Neuronal stem cell (in vitro differentiated cells): ENCODE measurements around the gene SLIT3.
A peak's percentile ranks its signal among the peaks of the same experiment; 100 is the strongest.

Source experiments
- DNase-seq: peaks from one replicate; pipeline ENCODE4 v3.0.0-alpha.2; 2013; ENCODE audit warnings: low spot score
- H2AFZ ChIP-seq: one replicate; pipeline ENCODE4 v1.6.1; 2013; ENCODE audit warnings: mild to moderate bottlenecking, low read length, inconsistent platforms
- H2AK5ac ChIP-seq: 2 replicates; pipeline ENCODE4 v1.6.1; 2013; ENCODE audit warnings: low read depth, mild to moderate bottlenecking, inconsistent platforms, low read length, moderate library complexity, mixed read lengths
- H2BK120ac ChIP-seq: 2 replicates; pipeline ENCODE4 v1.6.1; 2013; ENCODE audit warnings: low read depth, mild to moderate bottlenecking, inconsistent platforms, low read length, moderate library complexity, mixed read lengths
- H2BK12ac ChIP-seq: one replicate; pipeline ENCODE4 v1.6.1; 2013; ENCODE audit warnings: low read length, inconsistent platforms
- H2BK15ac ChIP-seq: 2 replicates; pipeline ENCODE4 v1.6.1; 2013; ENCODE audit warnings: mild to moderate bottlenecking, low read length, inconsistent platforms, mixed read lengths
- H2BK5ac ChIP-seq: one replicate; pipeline ENCODE4 v1.6.1; 2013; ENCODE audit warnings: inconsistent platforms, mild to moderate bottlenecking, low read length, moderate library complexity
- H3K14ac ChIP-seq: one replicate; pipeline ENCODE4 v1.6.1; 2013; ENCODE audit warnings: low read length, inconsistent platforms
- H3K18ac ChIP-seq: 2 replicates; pipeline ENCODE4 v1.6.1; 2013; ENCODE audit warnings: low read length, inconsistent platforms
- H3K23ac ChIP-seq: 2 replicates; pipeline ENCODE4 v1.6.1; 2013; ENCODE audit warnings: low read depth, mild to moderate bottlenecking, mixed read lengths, low read length, inconsistent platforms; ENCODE audit not compliant: poor library complexity
- H3K27ac ChIP-seq: replicated peaks from 3 replicates; pipeline ENCODE4 v1.5.1; 2013; ENCODE audit warnings: low read length, inconsistent platforms
- H3K27me3 ChIP-seq, 3 experiments: 2 replicates each; pipeline ENCODE4 v1.6.1; 2013; ENCODE audit warnings: low read length in 3 of 3, mild to moderate bottlenecking in 2 of 3, inconsistent platforms in 1 of 3, low read depth in 1 of 3, mixed read lengths in 1 of 3, moderate library complexity in 1 of 3; ENCODE audit not compliant: control insufficient read depth in 3 of 3, insufficient read depth in 3 of 3
- H3K36me3 ChIP-seq, 2 donors: replicated peaks in 1 of 2; 2 replicates each; pipeline ENCODE4 v1.6.1; 2013; ENCODE audit warnings: low read length in 2 of 2; ENCODE audit not compliant: control insufficient read depth in 2 of 2, insufficient read depth in 2 of 2
- H3K4ac ChIP-seq: 2 replicates; pipeline ENCODE4 v1.6.1; 2013; ENCODE audit warnings: inconsistent platforms, mild to moderate bottlenecking, low read length, moderate library complexity
- H3K4me1 ChIP-seq, 2 donors: 1 replicate in 1 of 2; 2 replicates in 1 of 2; pipeline ENCODE4 v1.6.1; 2013; ENCODE audit warnings: low read length in 2 of 2, low read depth in 1 of 2; ENCODE audit not compliant: control insufficient read depth in 2 of 2, insufficient read depth in 1 of 2
- H3K4me2 ChIP-seq: one replicate; pipeline ENCODE4 v1.6.1; 2013; ENCODE audit warnings: mild to moderate bottlenecking, low read length, inconsistent platforms; ENCODE audit not compliant: insufficient read depth, poor library complexity, severe bottlenecking
- H3K4me3 ChIP-seq, 2 donors: 2 replicates each; pipeline ENCODE4 v1.5.1; 2013; ENCODE audit warnings: low read length in 2 of 2, mild to moderate bottlenecking in 2 of 2, inconsistent platforms in 1 of 2, moderate library complexity in 1 of 2
- H3K79me1 ChIP-seq: one replicate; pipeline ENCODE4 v1.6.1; 2013; ENCODE audit warnings: low read depth, mild to moderate bottlenecking, inconsistent platforms, low read length, moderate library complexity
- H3K9ac ChIP-seq: one replicate; pipeline ENCODE4 v1.6.1; 2013; ENCODE audit warnings: mild to moderate bottlenecking, low read depth, low read length, inconsistent platforms; ENCODE audit not compliant: poor library complexity
- H3K9me3 ChIP-seq, 2 donors: replicated peaks in 1 of 2; 2 replicates each; pipeline versions ENCODE3 to v1.6.1; 2013; ENCODE audit warnings: low read length in 2 of 2, mild to moderate bottlenecking in 2 of 2, inconsistent platforms in 1 of 2, low read depth in 1 of 2, mixed read lengths in 1 of 2, moderate library complexity in 1 of 2; ENCODE audit not compliant: control insufficient read depth in 2 of 2, insufficient read depth in 1 of 2
- H4K8ac ChIP-seq: one replicate; pipeline ENCODE4 v1.6.1; 2013; ENCODE audit warnings: low read depth, mild to moderate bottlenecking, inconsistent platforms, low read length, moderate library complexity
- H4K91ac ChIP-seq: one replicate; pipeline ENCODE4 v1.6.1; 2013; ENCODE audit warnings: low read length, low read depth, mild to moderate bottlenecking, inconsistent platforms; ENCODE audit not compliant: poor library complexity
- WGBS, 2 donors: extraction: QIAGEN DNeasy Blood & Tissue Kit; methylation state at CpG; one replicate each; pipeline ENCODE4 v1.1.7; 2013; ENCODE audit warnings: missing lambda C conversion rate in 2 of 2, mixed read lengths in 1 of 2; ENCODE audit not compliant: insufficient read length in 2 of 2, insufficient replicate concordance in 1 of 2; ENCODE audit errors: extremely low coverage in 2 of 2; 5-methylcytosine and 5-hydroxymethylcytosine counted together

SLIT3 gene

DNA sequence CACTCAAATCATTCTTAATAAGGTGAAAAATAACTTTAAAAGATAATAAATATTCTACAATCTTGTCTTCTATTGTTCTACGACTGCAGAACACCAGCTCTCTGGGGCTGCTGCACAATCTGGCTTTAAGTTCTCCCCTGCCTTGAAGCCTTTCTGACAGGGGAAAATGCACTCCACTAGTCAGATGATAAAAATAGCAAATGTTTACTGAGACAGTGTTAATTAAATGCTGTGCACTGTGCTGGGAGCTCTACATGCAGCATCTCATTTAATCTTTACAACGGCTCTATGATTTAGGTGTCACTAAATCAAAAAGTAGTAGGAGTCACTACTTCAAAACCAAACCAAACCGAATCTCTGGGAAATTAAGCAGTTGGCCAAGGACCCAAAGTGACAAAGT lies 132.7 kb downstream of the SLIT3 start:
- H3K4me2 ChIP-seq, result no peak overlapping the region
- no peaks in the 10 kb centered on the region for H3K36me3 ChIP-seq
- no peak overlapping the region for H2BK120ac ChIP-seq
- H2AFZ ChIP-seq, result no peak overlapping the region
- no peak overlapping the region for H2BK15ac ChIP-seq
- H3K9me3 ChIP-seq, result no peaks in the 10 kb centered on the region
- no peak overlapping the region for H3K18ac ChIP-seq
- no CpG with 5 or more reads among the region's 3 CpGs for WGBS, 2 donors
- no peaks in the 10 kb centered on the region for H3K27me3 ChIP-seq
- H2BK12ac ChIP-seq, result no peak overlapping the region
- H3K4me3 ChIP-seq, result no peak overlapping the region
- H3K9ac ChIP-seq, result no peak overlapping the region
- no peak overlapping the region for H3K14ac ChIP-seq
- no peak for DNase-seq
- no peak overlapping the region for H3K27ac ChIP-seq
- H3K4ac ChIP-seq, result no peak overlapping the region
- H2AK5ac ChIP-seq, result no peak overlapping the region
- no peak overlapping the region for H4K91ac ChIP-seq
- no peak overlapping the region for H2BK5ac ChIP-seq
- peaks cover 0 to 5% of the 10 kb centered on the region in 2 donors for H3K4me1 ChIP-seq
- H3K23ac ChIP-seq, result no peak overlapping the region
- no peak overlapping the region for H4K8ac ChIP-seq
- no peaks in the 10 kb centered on the region for H3K79me1 ChIP-seq

DNA sequence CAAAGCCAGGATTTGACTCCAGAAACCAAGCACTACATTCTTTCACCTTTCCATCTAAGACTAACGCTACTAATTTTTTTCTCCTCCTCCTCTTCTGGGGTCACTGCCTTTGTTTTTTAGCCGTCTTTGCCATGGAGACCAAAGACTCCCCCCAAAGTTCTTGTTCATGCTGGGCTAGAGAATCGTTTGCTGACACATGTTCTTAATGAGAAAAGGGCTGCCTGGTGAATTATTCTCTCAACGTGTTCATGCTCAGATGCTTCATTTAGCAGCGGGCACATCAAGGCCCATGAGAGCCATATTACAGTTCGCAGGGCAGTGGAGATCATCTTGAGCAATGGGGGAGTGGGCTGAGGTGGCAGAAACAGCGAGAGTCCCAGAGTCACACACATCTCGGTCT lies 134.9 kb downstream of the SLIT3 start:
- Histone ChIP-seq H2BK15ac (no peak overlapping the region), H3K23ac (no peak overlapping the region), H3K14ac (no peak overlapping the region), H2BK120ac (no peak overlapping the region), H2AK5ac (no peak overlapping the region), H3K27ac (no peak overlapping the region), H2BK5ac (no peak overlapping the region), H3K9me3 (no peaks in the 10 kb centered on the region), H2AFZ (no peak overlapping the region), H3K4me3 (no peak overlapping the region), H4K8ac (no peak overlapping the region), H2BK12ac (no peak overlapping the region), H4K91ac (no peak overlapping the region), H3K9ac (no peak overlapping the region), H3K18ac (no peak overlapping the region), H3K79me1 (no peaks in the 10 kb centered on the region), H3K4me2 (no peak overlapping the region), H3K4ac (no peak overlapping the region), H3K36me3 (no peaks in the 10 kb centered on the region), H3K27me3 (peaks cover 0 to 4% (median 0%) of the 10 kb centered on the region in 3 experiments), H3K4me1 (peaks cover 0 to 11% of the 10 kb centered on the region in 2 donors)
- WGBS, 2 donors, result no CpG with 5 or more reads among the region's 8 CpGs
- DNase-seq, result no peak

DNA sequence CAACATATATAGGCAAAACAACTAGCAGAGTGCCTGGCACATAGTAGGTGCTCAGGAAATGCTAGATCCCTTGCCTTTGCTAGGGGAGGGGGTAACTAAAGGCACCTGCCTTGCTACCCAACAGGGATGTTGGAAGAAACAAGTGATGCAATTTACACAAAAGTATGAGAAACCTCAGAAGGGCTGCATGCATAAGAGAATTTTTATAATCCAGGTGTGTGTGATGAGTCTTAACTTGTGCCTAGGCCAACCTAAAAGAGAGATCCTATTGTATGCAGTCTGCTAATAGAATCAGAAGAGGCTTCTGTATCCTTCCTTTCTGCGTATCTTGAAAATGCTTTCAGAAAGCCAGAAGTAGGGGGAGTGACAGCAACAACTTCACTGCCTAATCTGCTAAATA lies 135.9 kb downstream of the SLIT3 start:
- peaks cover 0 to 4% (median 0%) of the 10 kb centered on the region in 3 experiments for H3K27me3 ChIP-seq
- no peak overlapping the region for H3K23ac ChIP-seq

DNA sequence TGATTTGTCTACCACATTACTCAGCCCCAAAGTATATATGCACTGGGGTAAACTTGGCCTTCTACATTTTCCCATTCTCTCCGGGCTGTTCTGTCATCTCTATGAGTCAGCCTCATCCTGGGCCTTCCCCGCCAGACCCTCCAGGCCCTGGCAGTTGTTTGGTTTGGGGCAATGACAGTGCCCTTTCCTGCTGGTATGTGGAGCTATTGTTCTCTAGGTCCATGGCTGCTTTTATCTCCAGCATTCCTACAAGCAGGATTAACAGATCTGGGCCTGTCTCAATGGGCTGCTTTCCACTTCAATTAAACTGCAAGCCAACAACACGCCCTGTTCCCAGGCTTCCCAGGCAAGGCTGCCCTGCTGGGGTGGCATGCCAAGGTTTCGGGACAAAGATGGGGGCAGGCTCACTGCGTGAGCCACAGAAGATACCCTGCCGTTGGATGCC lies 136.4 kb downstream of the SLIT3 start:
- H2BK12ac ChIP-seq, result no peak overlapping the region
- H3K14ac ChIP-seq, result no peak overlapping the region
- no peak overlapping the region for H2AFZ ChIP-seq
- H3K23ac ChIP-seq, result no peak overlapping the region
- no CpG with 5 or more reads among the region's 6 CpGs for WGBS, 2 donors
- no peak overlapping the region for H2BK5ac ChIP-seq
- H2BK120ac ChIP-seq, result no peak overlapping the region
- H2AK5ac ChIP-seq, result no peak overlapping the region
- H4K91ac ChIP-seq, result no peak overlapping the region
- H3K27me3 ChIP-seq, result peaks cover 0 to 4% (median 0%) of the 10 kb centered on the region in 3 experiments
- H4K8ac ChIP-seq, result no peak overlapping the region
- H3K4me3 ChIP-seq, result no peak overlapping the region
- H3K27ac ChIP-seq, result peak overlapping the region; percentile 7
- H3K79me1 ChIP-seq, result no peaks in the 10 kb centered on the region
- H3K4me1 ChIP-seq, result peaks cover 0 to 15% of the 10 kb centered on the region in 2 donors
- peak; percentile 80 for DNase-seq
- no peak overlapping the region for H3K9ac ChIP-seq
- H3K36me3 ChIP-seq, result no peaks in the 10 kb centered on the region
- H3K18ac ChIP-seq, result peak overlapping the region; percentile 38
- H3K9me3 ChIP-seq, result no peaks in the 10 kb centered on the region
- no peak overlapping the region for H3K4me2 ChIP-seq
- no peak overlapping the region for H2BK15ac ChIP-seq
- no peak overlapping the region for H3K4ac ChIP-seq

More for the DNA sequence above, 135.9 kb downstream of the SLIT3 start:
- Histone ChIP-seq H2BK120ac (no peak overlapping the region), H3K4me2 (no peak overlapping the region), H3K4ac (no peak overlapping the region), H3K4me1 (peaks cover 0 to 15% of the 10 kb centered on the region in 2 donors), H3K4me3 (no peak overlapping the region), H3K9ac (no peak overlapping the region), H3K14ac (no peak overlapping the region), H3K27ac (peak overlapping the region; percentile 7), H4K91ac (no peak overlapping the region), H2BK15ac (no peak overlapping the region), H3K9me3 (no peaks in the 10 kb centered on the region), H4K8ac (no peak overlapping the region), H2BK12ac (no peak overlapping the region), H2BK5ac (no peak overlapping the region), H3K79me1 (no peaks in the 10 kb centered on the region), H3K36me3 (no peaks in the 10 kb centered on the region), H3K18ac (no peak overlapping the region), H2AK5ac (no peak overlapping the region), H2AFZ (no peak overlapping the region)
- DNase-seq, result no peak
- WGBS, 2 donors, result no CpG with 5 or more reads among the region's 1 CpG
